ENCODE data around the gene HSPBAP1. TPM values are rescaled to one million over a fixed set of nuclear protein-coding genes. Genes with fewer than 3 reads are reported as not detected.

HSPBAP1 gene
- total and polyA plus RNA-seq, 9 of the 15 experiments (the other 6 are each of a cell fraction or from before 2014, with no cell fraction given) = 2.1 to 4.5 (median 3.4) TPM

- TF ChIP-seq ZNF407 (IDR thresholded peaks at IDR 0.05; ENCODE audit: low read depth) (0 out of 2 replicates have a peak, but pooled peaks have one; percentile 19), MXD1 (CRISPR knock-in tag; IDR thresholded peaks at IDR 0.05; ENCODE audit: borderline replicate concordance, poor library complexity, severe bottlenecking) (peak; percentile 44), SOX6 (IDR thresholded peaks at IDR 0.05) (no peak; the same call in 1 of the 2 replicates), RNF2 (IDR thresholded peaks at IDR 0.05) (peak; percentile 31; the same call in 1 of the 2 replicates), ZNF589 (CRISPR knock-in tag; IDR thresholded peaks at IDR 0.05; ENCODE audit: low read depth) (peak; percentile 66), FOSL1 (tag; conservative IDR thresholded peaks at IDR 0.05) (peak; percentile 73), SMAD3 (CRISPR knock-in tag; conservative IDR thresholded peaks at IDR 0.05) (no peak), MXI1 (IDR thresholded peaks at IDR 0.05; ENCODE audit: low read depth, low read length) (0 out of 2 replicates have a peak, but pooled peaks have one; percentile 64), MYC (IDR thresholded peaks at IDR 0.05; ENCODE audit: low read depth, low read length) (peak; percentile 92), MYC (CRISPR knock-in tag; IDR thresholded peaks at IDR 0.05; ENCODE audit: borderline replicate concordance, low read depth) (peak; percentile 52; the same call in 1 of the 2 replicates), SP1 (CRISPR knock-in tag; IDR thresholded peaks at IDR 0.05) (peak; percentile 66), CLOCK (CRISPR knock-in tag; IDR thresholded peaks at IDR 0.05; ENCODE audit: borderline replicate concordance) (peak; percentile 85; the same call in 1 of the 2 replicates), LCOR (CRISPR knock-in tag; IDR thresholded peaks at IDR 0.05) (peak; percentile 54; the same call in 1 of the 2 replicates)
These were observed at the start of gene HSPBAP1 (continued) for GRCh38 chr3:122793568-122794416.
